22Rv1 (cell line): Measurements from ENCODE around the gene FNBP1.

Experiments used
- CTCF ChIP-seq: fragments of 450-650 bp; IDR thresholded peaks from 2 replicates; pipeline ENCODE4 v1.5.1; 2017; ENCODE audit warnings: mild to moderate bottlenecking
- ZFX ChIP-seq: fragments of 450-650 bp; IDR thresholded peaks from 2 replicates; pipeline ENCODE4 v1.6.1; 2017; ENCODE audit warnings: antibody characterized with exemption, borderline replicate concordance

GRCh38 chr9:130002320-130002719 is 40.7 kb downstream of the FNBP1 start:
- TF ChIP-seq CTCF, result no peak
- TF ChIP-seq ZFX, result no peak
